Liver (tissue), 9 donors: ENCODE measurements around the gene TSPEAR. TPM values are rescaled to one million over a fixed set of nuclear protein-coding genes. Genes with fewer than 3 reads are reported as not detected.

Experiments used
- DNase-seq: peaks from one replicate; pipeline ENCODE4 v3.0.0-alpha.2; 2017; ENCODE audit warnings: low spot score
- H3K27ac ChIP-seq, 2 donors: one replicate each; pipeline ENCODE4 v1.7.0; 2013; ENCODE audit warnings: inconsistent platforms in 2 of 2, low read length in 2 of 2, control low read depth in 1 of 2, low read depth in 1 of 2, mild to moderate bottlenecking in 1 of 2
- H3K27me3 ChIP-seq, 4 donors: one replicate each; pipeline versions ENCODE4 v1.6.1 to v1.7.0; 2013; ENCODE audit warnings: low read length in 3 of 4, inconsistent platforms in 1 of 4, mild to moderate bottlenecking in 1 of 4, moderate library complexity in 1 of 4; ENCODE audit not compliant: control insufficient read depth in 4 of 4, insufficient read depth in 4 of 4
- H3K36me3 ChIP-seq, 4 donors: one replicate each; pipeline versions ENCODE4 v1.6.1 to v1.7.0; 2013; ENCODE audit warnings: low read length in 3 of 4, mild to moderate bottlenecking in 3 of 4, low read depth in 1 of 4, moderate library complexity in 1 of 4; ENCODE audit not compliant: control insufficient read depth in 4 of 4, insufficient read depth in 3 of 4
- H3K4me1 ChIP-seq, 4 donors: one replicate each; pipeline versions ENCODE4 v1.6.1 to v1.7.0; 2013; ENCODE audit warnings: low read length in 3 of 4, mild to moderate bottlenecking in 3 of 4, moderate library complexity in 1 of 4; ENCODE audit not compliant: control insufficient read depth in 4 of 4, insufficient read depth in 4 of 4
- H3K4me3 ChIP-seq, 3 donors: one replicate each; pipeline versions ENCODE4 v1.6.1 to v1.7.0; 2013; ENCODE audit warnings: low read length in 3 of 3, control low read depth in 1 of 3, low read depth in 1 of 3, mild to moderate bottlenecking in 1 of 3
- H3K9ac ChIP-seq, 2 donors: one replicate each; pipeline ENCODE4 v1.7.0; 2013; ENCODE audit warnings: low read length in 2 of 2, mild to moderate bottlenecking in 2 of 2, moderate library complexity in 2 of 2, control low read depth in 1 of 2, low read depth in 1 of 2
- H3K9me3 ChIP-seq, 4 donors: one replicate each; pipeline versions ENCODE4 v1.6.1 to v1.7.0; 2013; ENCODE audit warnings: low read length in 3 of 4; ENCODE audit not compliant: control insufficient read depth in 4 of 4
- ATF3 ChIP-seq: IDR thresholded peaks from 2 replicates; pipeline ENCODE4 v1.6.1; 2016; ENCODE audit warnings: antibody characterized with exemption
- CTCF ChIP-seq: fragments of 150-350 bp; IDR thresholded peaks from 2 replicates; pipeline ENCODE4 v1.5.1; 2017; ENCODE audit warnings: improper control_type of control experiment, low read depth, low read length; ENCODE audit not compliant: missing input control
- EGR1 ChIP-seq, 2 donors: IDR thresholded peaks; 2 replicates each; pipeline ENCODE4 v1.6.1; 2016 to 2018; ENCODE audit warnings: antibody characterized with exemption in 2 of 2, low read depth in 2 of 2
- FOXA1 ChIP-seq: IDR thresholded peaks from 2 replicates; pipeline ENCODE4 v1.6.1; 2016; ENCODE audit warnings: antibody characterized with exemption
- FOXA2 ChIP-seq: IDR thresholded peaks from 2 replicates; pipeline ENCODE4 v1.6.1; 2016; ENCODE audit warnings: antibody characterized with exemption
- GABPA ChIP-seq, 2 donors: IDR thresholded peaks in 1 of 2; conservative IDR thresholded peaks in 1 of 2; 2 replicates each; pipeline ENCODE4 v1.6.1; 2016; ENCODE audit warnings: antibody characterized with exemption in 2 of 2, mild to moderate bottlenecking in 1 of 2, moderate library complexity in 1 of 2
- HNF4A ChIP-seq, 2 donors: conservative IDR thresholded peaks; 2 replicates each; pipeline ENCODE4 v1.6.1; 2016; ENCODE audit warnings: antibody characterized with exemption in 2 of 2, mild to moderate bottlenecking in 2 of 2
- HNF4G ChIP-seq: IDR thresholded peaks from 2 replicates; pipeline ENCODE4 v1.6.1; 2016; ENCODE audit warnings: antibody characterized with exemption
- JUND ChIP-seq, 2 donors: IDR thresholded peaks; 2 replicates each; pipeline ENCODE4 v1.6.1; 2016; ENCODE audit warnings: antibody characterized with exemption in 2 of 2
- MAX ChIP-seq: IDR thresholded peaks from 2 replicates; pipeline ENCODE4 v1.6.1; 2016; ENCODE audit warnings: antibody characterized with exemption
- NR2F2 ChIP-seq: IDR thresholded peaks from 2 replicates; pipeline ENCODE4 v1.6.1; 2016; ENCODE audit warnings: antibody characterized with exemption
- RAD21 ChIP-seq, 2 donors: IDR thresholded peaks; 2 replicates each; pipeline ENCODE4 v1.6.1; 2016; ENCODE audit warnings: antibody characterized with exemption in 2 of 2, mild to moderate bottlenecking in 2 of 2
- REST ChIP-seq: IDR thresholded peaks from 2 replicates; pipeline ENCODE4 v1.6.1; 2016; ENCODE audit warnings: antibody characterized with exemption, mild to moderate bottlenecking
- RXRA ChIP-seq, 2 donors: IDR thresholded peaks; 2 replicates each; pipeline ENCODE4 v1.6.1; 2017 to 2018; ENCODE audit warnings: antibody characterized with exemption in 2 of 2, mild to moderate bottlenecking in 1 of 2
- SP1 ChIP-seq: IDR thresholded peaks from 2 replicates; pipeline ENCODE4 v1.6.1; 2018; ENCODE audit warnings: antibody characterized with exemption, mild to moderate bottlenecking
- TAF1 ChIP-seq: conservative IDR thresholded peaks from 2 replicates; pipeline ENCODE4 v1.6.1; 2016; ENCODE audit warnings: antibody characterized with exemption, mild to moderate bottlenecking
- YY1 ChIP-seq: IDR thresholded peaks from 2 replicates; pipeline ENCODE4 v1.6.1; 2016; ENCODE audit warnings: antibody characterized with exemption, mild to moderate bottlenecking
- ZBTB33 ChIP-seq: IDR thresholded peaks from 2 replicates; pipeline ENCODE4 v1.6.1; 2016; ENCODE audit warnings: antibody characterized with exemption
- WGBS: extraction: QIAGEN DNeasy Blood & Tissue Kit; methylation state at CpG from one replicate; pipeline ENCODE4 v1.1.7; 2013; 5-methylcytosine and 5-hydroxymethylcytosine counted together
- polyA plus RNA-seq, 2 donors: library from polyadenylated mRNA; stranded (reverse) in 1 of 2; unstranded in 1 of 2; fragments of 200-250 nt in 1 of 2; fragments of >200 nt in 1 of 2; fragmentation: Nextera tagmentation in 1 of 2; extraction: Ambion mirVana in 1 of 2; gene quantifications; one replicate each; pipeline versions ENCODE4 v1.2.1 to v1.2.3, GENCODE V29; 2013 to 2015
- total RNA-seq, 2 donors: library from RNA; depleted of rRNA; stranded (reverse); fragments of >200 nt; gene quantifications; one replicate each; pipeline ENCODE4 v1.2.3, GENCODE V29; 2014
- donor health status: healthy.
- donor health status: healthy.
- donor health status: healthy.
- donor health status: healthy.
- donor health status: healthy.

The TSPEAR gene
- total and polyA plus RNA-seq, 4 donors: under 0.01 to 0.14 (median 0.01) TPM; not detected in 1

GRCh38 chr21:44533121-44533890 lies 178.1 kb downstream of the TSPEAR start:
- Histone ChIP-seq H3K4me3 (no peak overlapping the region), H3K9ac (no peak overlapping the region), H3K27me3 (no peaks in the 10 kb centered on the region), H3K4me1 (no peaks in the 10 kb centered on the region), H3K27ac (no peak overlapping the region), H3K36me3 (no peaks in the 10 kb centered on the region), H3K9me3 (no peaks in the 10 kb centered on the region)
- no peak for DNase-seq
- 92% methylated on average over 37 of the region's 37 CpGs for WGBS
- no peak for TF ChIP-seq CTCF

- H3K9ac ChIP-seq: no peak overlapping the region
- TF ChIP-seq MAX (no peak), FOXA2 (no peak), NR2F2 (no peak), REST (no peak), ZBTB33 (no peak), ATF3 (no peak), JUND (IDR thresholded peaks at IDR 0.05) (no peak), RXRA (IDR thresholded peaks at IDR 0.05) (no peak), EGR1 (IDR thresholded peaks at IDR 0.05; ENCODE audit: low read depth in 2 of 2) (no peak), RAD21 (IDR thresholded peaks at IDR 0.05) (no peak), GABPA (IDR thresholded peaks at IDR 0.05 in 1 of 2, conservative IDR thresholded peaks at IDR 0.05 in 1 of 2) (no peak), YY1 (no peak), HNF4G (no peak), FOXA1 (no peak), HNF4A (conservative IDR thresholded peaks at IDR 0.05) (no peak), TAF1 (no peak), SP1 (no peak), CTCF (no peak)
- no peaks in the 10 kb centered on the region for H3K4me1 ChIP-seq
- no peaks in the 10 kb centered on the region for H3K36me3 ChIP-seq
- WGBS: 92% methylated on average over 16 of the region's 16 CpGs
- H3K27me3 ChIP-seq: no peaks in the 10 kb centered on the region
- H3K27ac ChIP-seq: no peak overlapping the region
- H3K4me3 ChIP-seq: no peak overlapping the region
- no peak for DNase-seq
- no peaks in the 10 kb centered on the region for H3K9me3 ChIP-seq
Observed at GRCh38 chr21:44532712-44533111, 178.7 kb downstream of the TSPEAR start.
